HG03520 (cell line): ENCODE data around the gene BRF1.

Experiments
- ATAC-seq: cut with Tn5 transposase; IDR thresholded peaks from one replicate; pipeline ENCODE4 v1.9.1; 2021; ENCODE audit warnings: mild to moderate bottlenecking, moderate library complexity; ENCODE audit not compliant: unreplicated experiment

BRF1 gene

DNA sequence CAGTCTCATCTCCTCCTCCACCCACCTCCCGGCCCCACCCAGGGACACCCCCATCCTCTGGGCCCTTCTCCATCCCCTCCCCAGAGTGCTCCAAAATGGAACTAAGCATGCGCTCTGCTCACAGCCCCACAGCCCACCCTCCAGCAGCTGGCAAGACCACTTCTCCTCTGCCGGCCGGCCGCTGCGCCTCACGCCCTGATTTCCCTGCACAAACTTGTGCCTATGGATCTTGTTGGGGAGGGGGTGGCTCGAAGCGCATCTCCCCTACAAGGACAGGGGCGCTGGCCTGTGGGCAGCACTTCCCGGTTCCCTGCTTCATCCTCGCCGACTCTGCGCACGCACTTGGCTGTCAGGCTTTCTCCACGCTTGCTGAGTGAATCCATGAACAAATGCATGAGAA lies 100.2 kb downstream of the BRF1 start:
- no peak for ATAC-seq

DNA sequence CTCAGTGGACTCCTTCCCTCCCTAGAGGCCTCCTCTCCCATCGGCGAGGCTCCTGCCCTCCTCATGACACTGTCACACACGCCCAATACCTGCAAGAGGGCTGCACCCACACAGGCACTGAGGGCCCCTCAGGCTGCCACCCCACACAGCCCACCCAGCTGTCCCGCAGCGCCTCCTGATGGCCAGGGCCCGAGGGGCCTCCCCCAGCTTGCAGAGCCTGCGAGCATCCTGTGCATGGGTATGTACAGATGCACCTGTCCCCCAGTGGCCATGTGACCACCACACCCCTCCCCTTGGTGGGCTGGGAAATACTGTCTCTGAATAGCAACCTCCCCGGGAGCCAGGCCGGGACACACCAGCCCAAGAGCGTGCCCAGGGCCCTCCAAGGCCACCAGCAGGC lies 100.7 kb downstream of the BRF1 start:
- no peak for ATAC-seq

DNA sequence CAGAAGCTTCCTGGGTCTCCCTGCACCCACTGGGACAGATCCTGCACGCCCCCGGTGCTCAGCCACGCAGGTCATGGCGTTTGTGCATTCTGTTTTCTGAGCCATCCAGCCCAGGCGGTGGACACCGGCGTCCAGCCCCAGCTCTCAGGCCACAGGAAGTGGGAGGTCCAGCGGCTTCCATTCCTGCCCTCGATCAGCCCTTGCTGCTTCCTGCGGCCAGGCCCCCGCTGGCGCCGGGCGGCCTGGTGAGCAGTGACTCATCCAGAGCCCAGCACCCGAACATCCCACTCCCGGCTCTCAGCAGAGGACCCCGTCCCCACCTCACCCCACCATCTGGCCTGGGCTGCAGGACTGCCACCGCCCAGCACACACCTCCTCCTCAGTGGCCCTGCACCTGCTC lies 101.7 kb downstream of the BRF1 start:
- ATAC-seq, result no peak

- ATAC-seq, result no peak
Observed at GRCh38 chr14:105198588-105198987, 102.2 kb downstream of the BRF1 start.

GRCh38 chr14:105197211-105197641 lies 103.6 kb downstream of the BRF1 start:
- no peak for ATAC-seq

GRCh38 chr14:105196265-105196960 lies 104.4 kb downstream of the BRF1 start:
- no peak for ATAC-seq

- no peak for ATAC-seq
Observed at GRCh38 chr14:105195522-105196264, 105.1 kb downstream of the BRF1 start.

DNA sequence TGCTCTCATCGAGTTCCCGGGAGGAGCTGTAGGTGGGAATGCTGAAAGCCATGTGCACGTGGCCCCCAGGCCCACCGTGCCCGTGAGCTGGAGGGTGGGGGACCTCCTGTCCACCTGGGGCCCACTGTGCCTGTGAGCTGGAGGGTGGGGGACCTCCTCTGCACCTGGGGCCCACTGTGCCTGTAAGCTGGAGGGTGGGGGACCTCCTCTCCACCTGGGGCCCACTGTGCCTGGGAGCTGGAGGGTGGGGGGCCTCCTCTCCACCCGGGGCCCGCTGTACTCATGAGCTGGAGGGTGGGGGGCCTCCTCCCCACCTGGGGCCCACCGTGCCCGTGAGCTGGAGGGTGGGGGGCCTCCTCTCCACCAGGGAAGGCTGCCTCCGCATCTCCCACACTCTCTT lies 105.8 kb downstream of the BRF1 start:
- no peak for ATAC-seq

DNA sequence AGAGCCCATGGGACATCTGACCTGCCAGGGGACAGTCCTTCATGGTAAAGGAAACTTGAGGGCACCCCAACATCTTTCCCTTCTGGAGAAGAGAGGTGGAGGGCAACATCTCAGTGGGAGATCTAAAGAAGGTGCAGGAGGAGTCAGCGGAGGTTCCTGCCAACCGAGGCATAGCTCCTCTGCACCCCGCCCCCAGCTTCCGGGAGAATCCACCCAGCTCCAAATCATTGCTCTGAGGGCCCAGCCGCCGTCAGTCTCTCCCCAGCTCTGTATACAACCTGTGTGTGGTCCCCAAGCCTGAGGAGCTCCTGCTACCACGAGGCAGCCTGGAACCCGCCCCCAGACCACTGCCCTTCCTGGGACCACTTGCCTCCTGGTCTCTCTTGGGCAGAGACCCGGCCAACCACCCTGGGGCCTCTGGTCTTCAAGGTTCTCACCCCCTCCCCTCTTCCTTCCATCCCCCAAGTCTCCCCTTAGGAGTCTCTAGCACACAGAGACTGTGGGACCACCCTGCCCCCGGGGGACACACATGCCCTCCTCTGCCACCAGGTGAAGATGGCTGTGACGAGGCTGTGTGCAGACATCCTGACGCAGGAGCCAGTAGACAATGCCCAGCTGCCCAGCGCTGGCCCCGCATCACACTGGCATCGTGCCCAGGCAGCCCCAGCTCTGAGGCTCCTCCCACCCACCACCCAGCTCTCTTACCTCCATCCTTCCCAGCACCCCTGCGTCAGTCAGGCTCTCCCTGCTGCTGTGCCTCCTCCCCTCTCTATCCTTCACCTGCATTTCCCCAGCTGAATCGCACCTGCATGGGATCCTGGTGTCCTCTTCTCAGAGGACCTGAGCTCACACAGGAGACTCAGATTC lies 106.7 kb downstream of the BRF1 start:
- no peak for ATAC-seq

DNA sequence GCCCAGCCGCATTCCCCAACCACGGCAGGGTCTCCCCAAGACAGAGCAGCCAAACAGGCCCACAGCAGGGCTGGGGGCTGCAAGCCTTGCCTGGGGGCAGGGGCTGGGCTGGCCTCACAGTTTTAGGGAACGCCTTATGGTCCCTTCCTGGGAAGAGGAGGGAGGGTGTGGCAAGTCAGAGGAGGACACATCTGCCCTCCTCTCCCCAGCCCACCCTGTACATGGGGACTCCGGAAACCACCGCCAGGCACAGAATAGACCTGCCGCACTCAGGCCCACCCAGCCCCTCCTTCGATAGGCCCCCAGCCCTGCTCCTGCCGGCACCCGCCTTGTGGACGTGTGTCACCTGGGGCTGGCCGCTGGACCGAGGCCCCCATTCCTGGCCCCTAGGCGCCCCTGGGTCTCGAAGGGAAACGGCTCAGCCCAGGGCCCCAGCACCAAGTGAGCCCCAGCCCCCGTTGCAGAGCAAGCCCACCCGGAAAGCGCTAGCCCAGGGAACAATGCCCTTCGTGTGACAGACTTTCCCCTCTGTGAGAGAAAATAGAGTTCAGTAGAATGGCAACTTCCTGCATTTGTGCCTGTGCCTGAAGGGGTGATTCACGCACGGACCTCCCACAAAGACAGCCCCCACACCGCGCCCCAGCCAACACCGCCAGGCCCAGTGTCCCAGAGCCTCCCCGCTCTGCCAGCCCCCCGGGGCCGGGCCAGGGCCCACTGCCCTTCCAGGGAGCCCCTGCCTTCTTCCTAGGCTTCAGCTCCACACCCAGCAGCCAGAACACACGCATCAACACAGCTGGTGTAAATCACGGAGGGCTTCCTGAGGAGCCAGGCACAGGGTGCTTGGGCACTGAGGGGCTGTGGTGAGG lies 107.7 kb downstream of the BRF1 start:
- no peak for ATAC-seq

DNA sequence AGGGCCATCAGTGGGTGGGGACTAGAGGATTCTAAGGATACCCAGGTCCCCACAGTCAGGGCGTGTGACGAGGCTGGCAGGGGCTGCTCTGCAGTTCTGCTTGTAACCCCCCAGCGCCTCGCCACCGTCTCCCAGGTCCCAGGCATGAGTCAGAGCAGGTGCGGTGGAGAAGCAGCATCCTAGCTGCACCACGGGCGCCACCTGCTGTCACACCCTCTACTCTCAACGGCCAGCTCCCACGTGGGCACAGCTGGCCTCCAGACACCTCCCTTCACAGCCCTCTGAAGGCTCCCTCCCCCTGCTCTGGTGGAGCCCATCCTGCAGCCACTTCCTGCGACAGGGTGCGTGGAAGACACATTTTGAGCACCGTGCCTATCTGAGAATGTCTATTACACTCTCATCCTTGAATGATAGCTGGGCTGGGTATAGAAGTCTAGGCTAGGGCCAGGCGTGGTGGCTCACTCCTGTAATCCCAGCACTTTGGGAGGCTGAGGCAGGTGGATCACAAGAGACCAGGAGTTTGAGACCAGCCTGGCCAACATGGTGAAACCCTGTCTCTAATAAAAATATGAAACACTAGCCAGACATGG lies 112.8 kb downstream of the BRF1 start:
- no peak for ATAC-seq

- no peak for ATAC-seq
Observed at GRCh38 chr14:105187116-105187515, 113.7 kb downstream of the BRF1 start.

GRCh38 chr14:105185973-105186372 lies 114.8 kb downstream of the BRF1 start:
- no peak for ATAC-seq

GRCh38 chr14:105185001-105185400 lies 115.8 kb downstream of the BRF1 start:
- no peak for ATAC-seq

GRCh38 chr14:105184461-105184860 lies 116.3 kb downstream of the BRF1 start:
- ATAC-seq, result no peak

DNA sequence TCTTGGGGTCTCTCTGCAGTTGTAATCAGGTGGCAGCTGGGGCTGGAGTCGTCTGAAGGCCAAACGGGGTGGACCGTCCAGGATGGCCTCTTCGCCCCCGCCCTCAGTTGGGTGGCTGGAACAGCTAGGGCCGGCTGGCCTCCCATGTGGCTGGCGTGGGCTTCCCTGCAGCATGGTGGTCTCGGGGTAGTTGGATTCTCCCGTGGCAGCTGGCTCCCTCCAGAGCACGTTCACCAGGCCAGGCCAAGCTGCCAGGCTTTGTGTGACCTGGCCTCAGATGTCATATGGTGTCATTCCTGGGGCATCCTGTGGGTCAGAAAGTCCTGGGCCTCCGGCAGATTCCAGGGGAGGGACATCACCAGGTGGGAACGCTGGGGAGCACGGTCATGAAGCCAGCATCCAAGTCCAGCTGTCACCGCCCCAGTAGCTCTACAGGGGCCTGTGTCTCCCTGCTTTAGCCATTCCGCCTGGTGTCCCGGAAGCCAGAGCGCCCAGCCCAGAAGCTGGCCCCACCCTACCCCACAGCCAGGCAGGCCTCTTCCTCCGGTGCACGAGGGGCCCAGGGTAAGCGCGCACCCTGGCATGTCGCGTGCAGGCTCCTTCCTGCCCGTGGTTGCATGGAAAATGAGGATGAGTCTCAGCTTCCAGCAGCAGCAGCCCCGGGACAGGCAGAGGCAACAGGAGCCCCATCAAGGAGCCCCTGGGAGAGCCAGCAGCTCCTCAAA lies 118.3 kb downstream of the BRF1 start:
- no peak for ATAC-seq

DNA sequence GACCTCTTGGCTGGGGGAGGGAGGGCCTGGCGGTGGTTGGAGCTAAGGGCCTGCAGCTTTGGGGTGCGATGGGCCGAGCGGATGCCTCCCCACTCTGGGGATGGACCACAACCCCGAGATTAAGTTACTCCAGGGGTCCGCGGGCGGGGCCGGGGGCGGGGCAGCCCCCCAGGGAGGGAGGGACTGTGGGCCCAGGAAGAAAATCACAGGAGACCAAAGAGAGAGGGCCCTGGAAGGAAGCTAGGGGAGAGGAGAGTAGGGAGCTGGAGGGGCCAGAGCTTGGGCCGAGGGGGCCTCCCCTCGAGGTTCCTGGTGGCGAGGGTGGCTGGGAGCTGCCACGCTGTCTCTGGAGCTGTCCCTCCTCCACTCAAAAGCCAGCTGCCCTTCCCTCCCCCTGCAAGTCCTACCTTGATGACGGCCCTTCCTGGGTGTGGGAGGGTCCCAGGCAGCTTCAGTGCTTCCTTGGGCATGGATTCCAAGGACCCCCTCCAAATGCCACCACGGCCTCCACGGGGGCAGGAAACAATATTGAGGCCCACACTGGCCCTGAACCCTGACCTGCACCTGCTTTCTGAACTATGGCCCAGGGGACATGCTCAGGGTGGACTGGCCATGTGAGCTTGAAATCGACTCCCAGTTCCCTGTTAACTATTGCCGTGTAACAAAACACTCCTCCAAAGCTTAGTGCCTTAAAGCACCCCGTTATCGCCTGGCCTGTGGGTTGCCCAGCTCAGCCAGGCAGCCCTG lies 119.1 kb downstream of the BRF1 start:
- no peak for ATAC-seq

DNA sequence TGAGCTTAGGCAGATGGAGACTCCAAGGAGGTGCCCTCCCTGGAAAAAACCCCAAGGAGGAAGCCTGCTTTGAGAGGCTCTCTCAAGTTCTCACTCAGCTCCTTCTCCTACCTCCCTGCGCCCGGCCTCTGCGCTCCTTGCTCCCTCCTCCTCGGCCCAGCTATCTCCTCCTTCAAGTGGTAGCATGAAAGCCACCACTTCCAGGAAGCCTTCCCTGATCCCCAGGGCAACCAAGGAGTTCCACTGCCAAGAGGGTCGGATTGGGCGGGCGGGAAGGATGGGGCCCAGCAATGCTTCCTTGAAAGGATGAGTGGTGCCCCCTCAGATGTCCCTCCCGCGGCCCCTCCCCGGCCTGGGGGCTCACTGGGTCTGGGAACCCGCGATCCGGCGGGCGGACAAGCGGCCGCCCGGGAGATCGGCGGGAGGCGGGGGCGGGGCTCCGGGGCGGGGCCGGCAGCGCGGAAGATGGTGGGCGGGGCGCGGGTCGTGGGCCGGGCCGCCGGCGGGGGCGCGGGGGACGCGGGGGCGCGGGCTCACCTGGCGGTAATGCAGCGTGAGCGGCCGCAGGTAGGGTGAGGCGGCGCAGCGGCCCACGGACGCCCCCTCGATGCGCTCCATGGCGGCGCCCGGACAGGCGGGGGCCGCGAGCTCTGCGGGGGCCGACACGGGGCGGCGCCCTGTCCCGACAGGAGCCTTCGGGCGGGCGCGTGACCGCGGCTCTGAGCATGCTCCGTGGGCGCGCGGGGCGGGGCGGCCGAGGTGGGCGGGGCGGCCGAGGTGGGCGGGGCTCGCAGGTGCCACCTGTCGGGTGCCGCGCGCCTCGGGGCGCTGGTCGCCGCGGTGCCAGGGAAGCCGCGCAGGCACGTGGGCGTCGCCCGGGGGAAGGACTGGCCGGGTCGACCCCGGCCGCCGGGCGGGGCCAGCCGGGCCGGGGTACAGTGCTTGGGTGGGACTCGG lies 119.9 kb downstream of the BRF1 start, which contains the start of gene NUDT14:
TSS of gene NUDT14 (minus strand) at position 721 of the 957 bp plus-strand sequence. CDS start at position 618, 103 bp downstream.
- peak; percentile 72 for ATAC-seq
